Mesendoderm (in vitro differentiated cells): ENCODE results near the gene CHRDL2. TPM values are rescaled to one million over a fixed set of nuclear protein-coding genes. Genes with fewer than 3 reads are reported as not detected.

Source experiments
- DNase-seq: peaks from one replicate; pipeline ENCODE4 v3.0.0; 2013
- H2AK5ac ChIP-seq: 2 replicates; pipeline ENCODE4 v1.6.1; 2013; ENCODE audit warnings: low read length, inconsistent platforms
- H2BK120ac ChIP-seq: 2 replicates; pipeline ENCODE4 v1.6.1; 2013; ENCODE audit warnings: low read depth, mild to moderate bottlenecking, low read length, moderate library complexity, mixed read lengths
- H2BK15ac ChIP-seq: replicated peaks from 2 replicates; pipeline ENCODE4 v1.6.1; 2013; ENCODE audit warnings: low read depth, mild to moderate bottlenecking, moderate library complexity
- H2BK5ac ChIP-seq: 2 replicates; pipeline ENCODE4 v1.6.1; 2013; ENCODE audit warnings: low read length, inconsistent platforms
- H3K18ac ChIP-seq: 2 replicates; pipeline ENCODE4 v1.6.1; 2013; ENCODE audit warnings: mild to moderate bottlenecking, low read length, mixed read lengths
- H3K23ac ChIP-seq: one replicate; pipeline ENCODE4 v1.6.1; 2013; ENCODE audit warnings: low read length
- H3K27ac ChIP-seq: 2 replicates; pipeline ENCODE4 v1.5.1; 2013; ENCODE audit warnings: low read depth, mild to moderate bottlenecking, inconsistent platforms, low read length, moderate library complexity
- H3K27me3 ChIP-seq: 2 replicates; pipeline ENCODE4 v1.6.1; 2013; ENCODE audit warnings: low read length, control low read depth, mild to moderate bottlenecking, inconsistent platforms; ENCODE audit not compliant: insufficient read depth, poor library complexity
- H3K36me3 ChIP-seq: 2 replicates; pipeline ENCODE4 v1.6.1; 2013; ENCODE audit warnings: low read length, inconsistent platforms; ENCODE audit not compliant: control insufficient read depth, insufficient read depth
- H3K4ac ChIP-seq: one replicate; pipeline ENCODE4 v1.6.1; 2013; ENCODE audit warnings: low read depth, mild to moderate bottlenecking, low read length, moderate library complexity
- H3K4me1 ChIP-seq: 2 replicates; pipeline ENCODE4 v1.6.1; 2013; ENCODE audit warnings: low read depth, low read length, inconsistent platforms; ENCODE audit not compliant: control insufficient read depth
- H3K4me2 ChIP-seq: 2 replicates; pipeline ENCODE4 v1.6.1; 2013; ENCODE audit warnings: low read length
- H3K4me3 ChIP-seq: 2 replicates; pipeline ENCODE4 v1.5.1; 2013; ENCODE audit warnings: mild to moderate bottlenecking, low read length
- H3K56ac ChIP-seq: one replicate; pipeline ENCODE4 v1.6.1; 2013; ENCODE audit warnings: low read length
- H3K79me1 ChIP-seq: 2 replicates; pipeline ENCODE4 v1.6.1; 2013; ENCODE audit warnings: low read length, inconsistent platforms
- H3K79me2 ChIP-seq: 2 replicates; pipeline ENCODE4 v1.6.1; 2013; ENCODE audit warnings: mild to moderate bottlenecking, low read length; ENCODE audit not compliant: control insufficient read depth, insufficient read depth
- H3K9ac ChIP-seq: 2 replicates; pipeline ENCODE4 v1.6.1; 2013; ENCODE audit warnings: low read length, inconsistent platforms
- H4K5ac ChIP-seq: one replicate; pipeline ENCODE4 v1.6.1; 2013; ENCODE audit warnings: low read length
- H4K8ac ChIP-seq: one replicate; pipeline ENCODE4 v1.6.1; 2013; ENCODE audit warnings: low read depth, mild to moderate bottlenecking, control low read depth, low read length, moderate library complexity
- WGBS: extraction: QIAGEN DNeasy Blood & Tissue Kit; methylation state at CpG from one replicate; pipeline ENCODE4 v1.1.7; 2013; ENCODE audit warnings: low lambda C conversion rate, missing lambda C conversion rate; ENCODE audit not compliant: insufficient coverage; ENCODE audit errors: extremely low coverage; 5-methylcytosine and 5-hydroxymethylcytosine counted together
- polyA plus RNA-seq, 2 experiments: library from polyadenylated mRNA; stranded (reverse); fragments of 200-250 nt; gene quantifications; one replicate each; pipeline ENCODE4 v1.2.3, GENCODE V29; 2013

The CHRDL2 gene
- polyA plus RNA-seq (2013, experiment 1 of 2), result 0.37 TPM
- 0.39 TPM for polyA plus RNA-seq (2013, experiment 2 of 2)

- Histone ChIP-seq H3K56ac (peak within 1 kb of the TSS; percentile 64), H3K4me1 (no peaks in the 10 kb centered on the region), H4K5ac (no peak within 1 kb of the TSS), H3K23ac (peak within 1 kb of the TSS; percentile 61), H3K4ac (no peak within 1 kb of the TSS), H2AK5ac (no peak within 1 kb of the TSS), H3K27me3 (peaks cover 39% of the 10 kb centered on the region), H2BK5ac (no peak within 1 kb of the TSS), H3K4me3 (peak within 1 kb of the TSS; percentile 16), H3K4me2 (peak within 1 kb of the TSS; percentile 70), H4K8ac (no peak within 1 kb of the TSS), H3K18ac (no peak within 1 kb of the TSS), H3K79me2 (no peaks in the 10 kb centered on the region), H2BK120ac (no peak within 1 kb of the TSS), H3K9ac (peak within 1 kb of the TSS; percentile 63), H3K36me3 (no peaks in the 10 kb centered on the region), H3K27ac (no peak within 1 kb of the TSS), H3K79me1 (no peaks in the 10 kb centered on the region), H2BK15ac (no peak within 1 kb of the TSS)
- peak; percentile 23 for DNase-seq
- no CpG with 5 or more reads among the region's 69 CpGs for WGBS
These were observed at the start of gene CHRDL2 for GRCh38 chr11:74731301-74732094. Gene CHRDL2 (minus strand): TSS chr11:74731426. CDS start chr11:74730888, 538 bp downstream.

GRCh38 chr11:74780248-74781005, 49.2 kb upstream of the CHRDL2 start:
- Histone ChIP-seq H3K79me1 (peaks cover 21% of the 10 kb centered on the region), H3K27ac (no peak overlapping the region), H3K4me2 (no peak overlapping the region), H4K8ac (no peak overlapping the region), H2BK15ac (no peak overlapping the region), H3K18ac (no peak overlapping the region), H3K4me3 (no peak overlapping the region), H2BK5ac (no peak overlapping the region), H3K27me3 (no peaks in the 10 kb centered on the region), H3K4ac (no peak overlapping the region), H3K79me2 (peaks cover 9% of the 10 kb centered on the region), H4K5ac (no peak overlapping the region), H3K23ac (no peak overlapping the region), H2BK120ac (no peak overlapping the region), H3K9ac (no peak overlapping the region), H3K36me3 (no peaks in the 10 kb centered on the region), H3K4me1 (no peaks in the 10 kb centered on the region), H2AK5ac (no peak overlapping the region), H3K56ac (no peak overlapping the region)
- no CpG with 5 or more reads among the region's 4 CpGs for WGBS
- DNase-seq, result no peak

DNA sequence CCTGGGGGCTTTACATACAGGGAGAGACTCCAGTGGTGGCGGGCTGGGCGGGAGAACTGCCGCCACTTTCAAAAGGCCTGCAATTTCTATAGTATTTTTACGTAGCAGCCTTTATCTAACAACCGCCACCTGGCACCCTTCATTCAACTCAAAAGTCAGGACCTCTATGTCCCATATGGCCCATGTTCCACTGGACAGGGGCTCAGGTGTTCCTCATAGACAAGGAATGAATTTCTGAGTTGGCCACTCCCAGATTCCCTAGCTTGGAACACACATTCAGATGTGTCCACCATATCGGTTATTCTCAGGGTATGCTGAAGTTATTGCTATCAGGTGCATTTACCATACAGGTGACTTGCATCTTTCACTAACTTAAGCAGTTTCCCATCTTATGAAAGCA, 47.4 kb upstream of the CHRDL2 start:
- H2BK120ac ChIP-seq, result no peak overlapping the region
- peaks cover 16% of the 10 kb centered on the region for H3K79me1 ChIP-seq
- H3K4me3 ChIP-seq, result no peak overlapping the region
- H3K36me3 ChIP-seq, result no peaks in the 10 kb centered on the region
- H4K8ac ChIP-seq, result no peak overlapping the region
- H3K27me3 ChIP-seq, result no peaks in the 10 kb centered on the region
- no peak overlapping the region for H2AK5ac ChIP-seq
- H3K18ac ChIP-seq, result no peak overlapping the region
- H3K56ac ChIP-seq, result no peak overlapping the region
- no peak overlapping the region for H2BK15ac ChIP-seq
- H4K5ac ChIP-seq, result no peak overlapping the region
- no peak overlapping the region for H3K4ac ChIP-seq
- no peak overlapping the region for H2BK5ac ChIP-seq
- peaks cover 6% of the 10 kb centered on the region for H3K79me2 ChIP-seq
- WGBS, result no CpG with 5 or more reads among the region's 6 CpGs
- no peak overlapping the region for H3K23ac ChIP-seq
- no peaks in the 10 kb centered on the region for H3K4me1 ChIP-seq
- H3K9ac ChIP-seq, result no peak overlapping the region
- no peak overlapping the region for H3K27ac ChIP-seq
- no peak overlapping the region for H3K4me2 ChIP-seq
- DNase-seq, result no peak

GRCh38 chr11:74777877-74778276, 46.7 kb upstream of the CHRDL2 start:
- no CpG with 5 or more reads among the region's 4 CpGs for WGBS
- Histone ChIP-seq H2BK15ac (no peak overlapping the region), H4K8ac (no peak overlapping the region), H3K4me2 (no peak overlapping the region), H3K56ac (no peak overlapping the region), H3K27me3 (no peaks in the 10 kb centered on the region), H2BK120ac (no peak overlapping the region), H4K5ac (no peak overlapping the region), H3K18ac (no peak overlapping the region), H3K4ac (no peak overlapping the region), H2BK5ac (no peak overlapping the region), H3K4me3 (no peak overlapping the region), H3K23ac (no peak overlapping the region), H3K79me1 (peaks cover 18% of the 10 kb centered on the region), H3K4me1 (no peaks in the 10 kb centered on the region), H3K36me3 (no peaks in the 10 kb centered on the region), H3K79me2 (peaks cover 6% of the 10 kb centered on the region), H3K27ac (no peak overlapping the region), H2AK5ac (no peak overlapping the region), H3K9ac (no peak overlapping the region)
- no peak for DNase-seq

DNA sequence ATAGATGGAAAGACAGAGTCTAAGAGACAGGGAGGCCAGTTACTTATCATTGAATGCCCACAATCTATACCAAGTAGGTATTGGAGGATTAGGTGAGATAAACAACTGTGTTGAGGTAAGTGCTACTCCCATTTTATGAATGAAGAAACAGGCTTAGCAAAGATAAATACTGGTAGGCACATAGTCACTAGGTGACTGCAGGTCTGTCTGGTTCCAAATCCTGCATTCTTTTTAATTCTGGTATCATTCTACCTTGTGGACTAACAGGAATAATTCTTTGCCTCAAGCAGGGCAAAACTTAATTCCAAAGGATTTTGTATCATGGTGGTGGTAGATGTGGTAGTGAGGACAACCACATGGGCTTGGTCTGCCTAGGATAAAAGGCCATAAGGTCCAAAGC, 45.8 kb upstream of the CHRDL2 start:
- no peak overlapping the region for H4K8ac ChIP-seq
- H3K36me3 ChIP-seq, result no peaks in the 10 kb centered on the region
- no peak overlapping the region for H2BK15ac ChIP-seq
- no peak overlapping the region for H3K4ac ChIP-seq
- peak; percentile 31 for DNase-seq
- H2BK5ac ChIP-seq, result no peak overlapping the region
- H3K27me3 ChIP-seq, result no peaks in the 10 kb centered on the region
- H2AK5ac ChIP-seq, result no peak overlapping the region
- no peak overlapping the region for H2BK120ac ChIP-seq
- peaks cover 5% of the 10 kb centered on the region for H3K79me2 ChIP-seq
- no peak overlapping the region for H3K18ac ChIP-seq
- no peak overlapping the region for H3K56ac ChIP-seq
- no peak overlapping the region for H3K9ac ChIP-seq
- H3K4me1 ChIP-seq, result no peaks in the 10 kb centered on the region
- H3K4me3 ChIP-seq, result no peak overlapping the region
- H4K5ac ChIP-seq, result no peak overlapping the region
- H3K27ac ChIP-seq, result no peak overlapping the region
- peaks cover 14% of the 10 kb centered on the region for H3K79me1 ChIP-seq
- no peak overlapping the region for H3K23ac ChIP-seq
- no peak overlapping the region for H3K4me2 ChIP-seq
